Gastroesophageal sphincter (tissue), 3 donors: ENCODE data around the gene TIAM2.

Source experiments
- CTCF ChIP-seq, 4 experiments: fragments of 200-600 bp in 2 of 4; fragments of 450-650 bp in 2 of 4; sonication (generic) in 1 of 4; IDR thresholded peaks; one replicate each; pipeline ENCODE4 v1.5.1; 2017 to 2019; ENCODE audit warnings: antibody characterized with exemption in 4 of 4, mild to moderate bottlenecking in 2 of 4, moderate library complexity in 2 of 4
- EP300 ChIP-seq: sonication (generic); formaldehyde crosslinking; IDR thresholded peaks from one replicate; pipeline ENCODE4 v1.6.1; 2017; ENCODE audit warnings: antibody characterized with exemption, mild to moderate bottlenecking
- POLR2A ChIP-seq, 2 donors: fragments of 450-650 bp; IDR thresholded peaks; one replicate each; pipeline ENCODE4 v1.6.1; 2017; ENCODE audit warnings: antibody characterized with exemption in 2 of 2, mild to moderate bottlenecking in 2 of 2, moderate library complexity in 1 of 2
- POLR2AphosphoS5 ChIP-seq: sonication (generic); formaldehyde crosslinking; IDR thresholded peaks from one replicate; pipeline ENCODE4 v1.6.1; 2017; ENCODE audit warnings: antibody characterized with exemption

- TF ChIP-seq CTCF (IDR thresholded peaks at IDR 0.05) (no peak), EP300 (no peak), POLR2A (IDR thresholded peaks at IDR 0.05) (no peak), POLR2AphosphoS5 (no peak)
Measured at GRCh38 chr6:155257796-155258195, 262.7 kb downstream of the TIAM2 start.
